H9 (cell line): ENCODE data around the gene PRKAR2B. TPM values are rescaled to one million over a fixed set of nuclear protein-coding genes. Genes with fewer than 3 reads are reported as not detected.

Source experiments
- DNase-seq: peaks from one replicate; pipeline ENCODE4 v3.0.0-alpha.2; 2017
- H2AFZ ChIP-seq: one replicate; pipeline ENCODE4 v1.6.1; 2013; ENCODE audit warnings: mild to moderate bottlenecking, low read length, control low read depth, moderate library complexity
- H2AK5ac ChIP-seq: 2 replicates; pipeline ENCODE4 v1.6.1; 2013; ENCODE audit warnings: low read length, control low read depth, mixed read lengths; ENCODE audit not compliant: insufficient read length
- H2BK120ac ChIP-seq: one replicate; pipeline ENCODE4 v1.6.1; 2013; ENCODE audit warnings: low read depth, mild to moderate bottlenecking, low read length, control low read depth, inconsistent platforms; ENCODE audit not compliant: poor library complexity, severe bottlenecking
- H2BK12ac ChIP-seq: 2 replicates; pipeline ENCODE4 v1.6.1; 2013; ENCODE audit warnings: low read length, control low read depth, mixed read lengths, low read depth; ENCODE audit not compliant: insufficient read length
- H2BK15ac ChIP-seq: 2 replicates; pipeline ENCODE4 v1.6.1; 2013; ENCODE audit warnings: low read depth, low read length, control low read depth
- H2BK20ac ChIP-seq: one replicate; pipeline ENCODE4 v1.6.1; 2013; ENCODE audit warnings: low read depth, mild to moderate bottlenecking, low read length, control low read depth, inconsistent platforms; ENCODE audit not compliant: poor library complexity, severe bottlenecking
- H2BK5ac ChIP-seq: 2 replicates; pipeline ENCODE4 v1.6.1; 2013; ENCODE audit warnings: low read length, control low read depth, mixed read lengths; ENCODE audit not compliant: insufficient read length
- H3K14ac ChIP-seq: 2 replicates; pipeline ENCODE4 v1.6.1; 2013; ENCODE audit warnings: low read length, control low read depth; ENCODE audit not compliant: insufficient read depth
- H3K18ac ChIP-seq: 2 replicates; pipeline ENCODE4 v1.6.1; 2013; ENCODE audit warnings: low read depth, mild to moderate bottlenecking, mixed read lengths, low read length, control low read depth; ENCODE audit not compliant: insufficient read length
- H3K23ac ChIP-seq: 2 replicates; pipeline ENCODE4 v1.6.1; 2013; ENCODE audit warnings: low read length, control low read depth, mixed read lengths, low read depth; ENCODE audit not compliant: insufficient read length
- H3K23me2 ChIP-seq: 2 replicates; pipeline ENCODE4 v1.6.1; 2013; ENCODE audit warnings: low read depth, mild to moderate bottlenecking, mixed read lengths, low read length, control low read depth; ENCODE audit not compliant: insufficient read length, poor library complexity, severe bottlenecking
- H3K27ac ChIP-seq: 2 replicates; pipeline ENCODE4 v1.5.1; 2013; ENCODE audit warnings: low read length, control low read depth, mixed read lengths, low read depth; ENCODE audit not compliant: insufficient read length
- H3K27me3 ChIP-seq: 2 replicates; pipeline ENCODE4 v1.6.1; 2013; ENCODE audit warnings: low read length, control low read depth, inconsistent platforms; ENCODE audit not compliant: insufficient read depth
- H3K4ac ChIP-seq: 2 replicates; pipeline ENCODE4 v1.6.1; 2013; ENCODE audit warnings: low read depth, mild to moderate bottlenecking, control low read depth, inconsistent platforms, low read length, moderate library complexity
- H3K4me1 ChIP-seq: 2 replicates; pipeline ENCODE4 v1.6.1; 2013; ENCODE audit warnings: low read length, control low read depth, inconsistent platforms; ENCODE audit not compliant: insufficient read depth
- H3K4me2 ChIP-seq: 2 replicates; pipeline ENCODE4 v1.6.1; 2013; ENCODE audit warnings: low read length, control low read depth, mixed read lengths; ENCODE audit not compliant: insufficient read length, insufficient read depth
- H3K56ac ChIP-seq: 2 replicates; pipeline ENCODE4 v1.6.1; 2013; ENCODE audit warnings: low read depth, mild to moderate bottlenecking, mixed read lengths, low read length, control low read depth; ENCODE audit not compliant: insufficient read length
- H3K79me1 ChIP-seq: 2 replicates; pipeline ENCODE4 v1.6.1; 2013; ENCODE audit warnings: low read depth, mild to moderate bottlenecking, moderate library complexity, low read length, control low read depth, inconsistent platforms; ENCODE audit not compliant: insufficient read depth, poor library complexity, severe bottlenecking
- H3K79me2 ChIP-seq: 2 replicates; pipeline ENCODE4 v1.6.1; 2013; ENCODE audit warnings: low read length, control low read depth, inconsistent platforms; ENCODE audit not compliant: insufficient read depth
- H3K9ac ChIP-seq: 2 replicates; pipeline ENCODE4 v1.6.1; 2013; ENCODE audit warnings: low read length, control low read depth, mixed read lengths; ENCODE audit not compliant: insufficient read length; ENCODE audit errors: extremely low read depth
- H3K9me3 ChIP-seq: one replicate; pipeline ENCODE4 v1.6.1; 2013; ENCODE audit warnings: low read depth, low read length, inconsistent platforms; ENCODE audit not compliant: control insufficient read depth
- H3T11ph ChIP-seq: one replicate; pipeline ENCODE4 v1.6.1; 2013; ENCODE audit warnings: mild to moderate bottlenecking, low read length, control low read depth, inconsistent platforms
- H4K20me1 ChIP-seq: one replicate; pipeline ENCODE4 v1.6.1; 2013; ENCODE audit not compliant: control insufficient read depth, insufficient read length, insufficient read depth
- H4K5ac ChIP-seq: 2 replicates; pipeline ENCODE4 v1.6.1; 2013; ENCODE audit warnings: low read depth, mild to moderate bottlenecking, mixed read lengths, low read length, control low read depth; ENCODE audit not compliant: insufficient read length
- H4K8ac ChIP-seq: replicated peaks from 2 replicates; pipeline ENCODE4 v1.6.1; 2013; ENCODE audit warnings: low read length, control low read depth, mixed read lengths, low read depth; ENCODE audit not compliant: insufficient read length
- H4K91ac ChIP-seq: 2 replicates; pipeline ENCODE4 v1.6.1; 2013; ENCODE audit warnings: low read depth, mild to moderate bottlenecking, moderate library complexity, mixed read lengths, low read length, control low read depth; ENCODE audit not compliant: insufficient read length
- H3K27ac Mint-ChIP-seq, 3 experiments: 2 replicates in 2 of 3; 3 replicates in 1 of 3; pipeline ENCODE4 v1.8.0; 2020 to 2021; ENCODE audit warnings: mixed read lengths in 3 of 3, mild to moderate bottlenecking in 1 of 3, moderate library complexity in 1 of 3
- H3K27me3 Mint-ChIP-seq: 2 replicates; pipeline ENCODE4 v1.8.0; 2021; ENCODE audit warnings: low read depth, mild to moderate bottlenecking, moderate library complexity, mixed read lengths
- H3K36me3 Mint-ChIP-seq, 3 experiments: 2 replicates in 2 of 3; 3 replicates in 1 of 3; pipeline ENCODE4 v1.8.0; 2020 to 2021; ENCODE audit warnings: low read depth in 3 of 3, mixed read lengths in 3 of 3; ENCODE audit not compliant: insufficient read depth in 1 of 3
- H3K4me1 Mint-ChIP-seq, 2 experiments: 2 replicates each; pipeline ENCODE4 v1.8.0; 2020; ENCODE audit warnings: mixed read lengths in 2 of 2
- H3K4me3 Mint-ChIP-seq, 2 experiments: 2 replicates in 1 of 2; 3 replicates in 1 of 2; pipeline ENCODE4 v1.8.0; 2020 to 2021; ENCODE audit warnings: mild to moderate bottlenecking in 2 of 2, mixed read lengths in 2 of 2, moderate library complexity in 1 of 2
- H3K9me3 Mint-ChIP-seq, 2 experiments: 2 replicates in 1 of 2; 3 replicates in 1 of 2; pipeline ENCODE4 v1.8.0; 2020; ENCODE audit warnings: mild to moderate bottlenecking in 2 of 2, mixed read lengths in 2 of 2, moderate library complexity in 1 of 2
- CTCF ChIP-seq: fragments of 200-600 bp; sonication (generic); conservative IDR thresholded peaks from 3 replicates; pipeline ENCODE4 v1.8.0; 2021; ENCODE audit warnings: antibody characterized with exemption, mild to moderate bottlenecking
- WGBS: extraction: QIAGEN DNeasy Blood & Tissue Kit; methylation state at CpG from one replicate; pipeline ENCODE4 v1.1.7; 2013; ENCODE audit warnings: missing lambda C conversion rate, low lambda C conversion rate, mixed read lengths; ENCODE audit not compliant: insufficient read length; ENCODE audit errors: extremely low coverage; 5-methylcytosine and 5-hydroxymethylcytosine counted together
- total RNA-seq: library from RNA; stranded (reverse); gene quantifications from 2 replicates; pipeline ENCODE4 v1.2.1, GENCODE V29; 2021

PRKAR2B gene
- total RNA-seq, 1 experiment from 2014 or later, result 16.6 TPM

- Mint-ChIP-seq H3K36me3 (peaks cover 18 to 33% (median 26%) of the 10 kb centered on the region in 3 experiments), H3K9me3 (peaks cover 36 to 41% of the 10 kb centered on the region in 2 experiments), H3K27ac (no peak overlapping the region), H3K4me3 (no peak overlapping the region), H3K4me1 (peaks cover 0 to 2% of the 10 kb centered on the region in 2 experiments; a peak in 2 of 4 replicates), H3K27me3 (peaks cover 3% of the 10 kb centered on the region; the same call in 1 of the 2 replicates)
- Histone ChIP-seq H3K23ac (no peak overlapping the region), H2AK5ac (no peak overlapping the region), H3K27me3 (no peaks in the 10 kb centered on the region), H4K91ac (no peak overlapping the region), H2AFZ (no peak overlapping the region), H3K4me2 (no peak overlapping the region), H3K23me2 (no peaks in the 10 kb centered on the region), H2BK5ac (no peak overlapping the region), H3K9me3 (no peaks in the 10 kb centered on the region), H4K20me1 (no peaks in the 10 kb centered on the region), H3K27ac (no peak overlapping the region), H2BK12ac (no peak overlapping the region), H3K56ac (no peak overlapping the region), H3T11ph (no peak overlapping the region), H4K8ac (no peak overlapping the region), H4K5ac (no peak overlapping the region), H2BK20ac (no peak overlapping the region), H3K79me1 (no peaks in the 10 kb centered on the region), H3K14ac (no peak overlapping the region), H3K4ac (no peak overlapping the region), H2BK120ac (no peak overlapping the region), H3K79me2 (no peaks in the 10 kb centered on the region), H3K18ac (no peak overlapping the region), H3K4me1 (no peaks in the 10 kb centered on the region), H2BK15ac (no peak overlapping the region), H3K9ac (no peak overlapping the region)
- DNase-seq, result no peak
- WGBS, result no CpG with 5 or more reads among the region's 1 CpG
- TF ChIP-seq CTCF, result no peak
Observed at GRCh38 chr7:107100824-107101223, 56.3 kb downstream of the PRKAR2B start.
